Activated effector memory CD4-positive, alpha-beta T cell treated with anti-CD3 and anti-CD28 coated beads, Interleukin-2, amount 50 U/mL, for 16 hours (primary cell): ENCODE data around the gene MCRIP2.

Experiments
- DNase-seq: peaks from one replicate; pipeline ENCODE4 v3.0.0-alpha.2; 2020

MCRIP2 gene

DNA sequence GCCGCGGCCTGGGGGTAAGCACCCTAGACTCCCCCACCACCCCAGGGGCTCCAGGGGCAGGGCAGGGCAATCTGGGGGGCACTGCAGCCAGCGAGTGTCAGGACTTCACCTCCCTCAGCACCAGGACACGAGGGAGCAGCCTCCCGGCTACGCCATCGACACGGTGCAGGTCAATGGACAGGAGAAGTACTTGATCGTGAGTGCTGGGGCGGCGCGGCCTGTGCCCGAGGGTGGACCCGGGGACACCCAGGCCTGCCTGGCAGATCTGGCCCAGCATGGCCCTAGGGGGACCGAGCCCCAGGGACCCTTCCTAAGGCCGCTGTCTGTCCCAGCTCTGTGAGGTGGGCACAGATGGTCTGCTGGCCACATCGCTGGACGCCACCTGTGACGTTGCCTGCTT lies 30.7 kb downstream of the MCRIP2 start:
- DNase-seq, result no peak

DNA sequence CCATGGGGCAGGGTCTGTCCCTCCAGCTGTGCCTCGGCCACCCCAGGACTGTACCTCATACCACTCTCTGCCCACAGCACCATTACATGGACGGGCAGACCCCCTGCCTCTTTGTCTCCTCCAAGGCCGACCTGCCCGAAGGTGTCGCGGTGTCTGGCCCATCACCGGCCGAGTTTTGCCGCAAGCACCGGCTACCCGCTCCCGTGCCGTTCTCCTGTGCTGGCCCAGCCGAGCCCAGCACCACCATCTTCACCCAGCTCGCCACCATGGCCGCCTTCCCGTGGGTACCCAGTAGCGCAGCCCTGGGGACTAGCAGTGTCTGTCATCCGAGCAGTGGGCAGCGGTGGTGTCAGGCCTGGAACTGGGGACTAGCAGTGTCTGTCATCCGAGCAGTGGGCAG lies 31.2 kb downstream of the MCRIP2 start:
- no peak for DNase-seq

DNA sequence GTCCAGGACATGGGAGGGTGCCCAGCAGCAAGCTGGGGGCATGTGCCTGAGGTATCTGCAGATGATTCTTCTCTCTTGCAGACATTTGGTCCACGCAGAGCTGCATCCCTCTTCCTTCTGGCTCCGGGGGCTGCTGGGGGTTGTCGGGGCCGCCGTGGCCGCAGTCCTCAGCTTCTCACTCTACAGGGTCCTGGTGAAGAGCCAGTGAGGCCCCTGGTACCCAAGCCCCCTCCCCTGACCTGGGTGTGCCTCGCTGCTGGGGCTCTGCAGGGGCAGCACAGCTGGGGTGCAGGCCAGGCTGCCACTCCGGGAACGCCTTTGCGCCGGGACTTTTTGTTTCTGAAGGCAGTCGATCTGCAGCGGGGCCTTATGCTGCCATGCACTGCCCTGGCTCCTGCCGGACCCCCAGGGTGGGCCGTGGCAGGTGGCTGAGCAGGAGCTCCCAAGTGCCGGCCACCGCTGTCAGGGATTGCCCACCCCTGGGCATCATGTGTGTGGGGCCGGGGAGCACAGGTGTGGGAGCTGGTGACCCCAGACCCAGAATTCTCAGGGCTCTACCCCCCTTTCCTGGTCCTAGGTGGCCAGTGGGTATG lies 31.9 kb downstream of the MCRIP2 start:
- no peak for DNase-seq

DNA sequence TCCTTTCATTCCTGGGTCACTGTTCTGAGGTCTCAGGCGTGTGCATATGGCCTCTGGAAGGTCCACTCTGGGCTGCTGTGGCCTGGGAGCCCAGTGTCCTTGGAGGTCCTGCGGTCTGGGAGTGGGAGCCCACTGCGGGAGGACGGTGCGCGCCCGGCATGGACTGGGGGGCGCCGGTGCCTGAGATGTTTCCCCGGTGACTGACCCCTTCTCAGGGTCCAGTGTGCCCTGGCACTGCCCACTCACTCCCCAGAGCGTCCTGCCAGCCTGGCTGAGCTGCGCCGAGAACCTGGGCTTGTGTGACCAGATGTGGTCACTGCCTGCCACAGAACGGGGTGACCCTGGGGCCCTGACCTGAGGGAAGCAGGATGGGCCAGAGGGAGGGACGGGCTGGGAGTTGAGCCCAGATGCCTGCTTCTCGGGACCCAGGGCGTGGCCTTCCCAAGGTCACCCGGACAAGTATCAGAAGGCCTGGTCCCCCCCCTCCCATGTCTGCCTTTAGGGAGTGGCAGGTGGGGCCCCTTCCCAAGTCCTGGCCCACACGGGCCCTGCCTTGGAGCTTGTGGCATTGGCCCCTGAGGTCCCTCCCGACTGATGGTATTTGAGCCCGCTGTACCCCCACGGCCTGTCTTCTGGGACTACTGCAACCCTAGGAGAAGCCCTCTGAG lies 32.7 kb downstream of the MCRIP2 start:
- DNase-seq, result no peak

DNA sequence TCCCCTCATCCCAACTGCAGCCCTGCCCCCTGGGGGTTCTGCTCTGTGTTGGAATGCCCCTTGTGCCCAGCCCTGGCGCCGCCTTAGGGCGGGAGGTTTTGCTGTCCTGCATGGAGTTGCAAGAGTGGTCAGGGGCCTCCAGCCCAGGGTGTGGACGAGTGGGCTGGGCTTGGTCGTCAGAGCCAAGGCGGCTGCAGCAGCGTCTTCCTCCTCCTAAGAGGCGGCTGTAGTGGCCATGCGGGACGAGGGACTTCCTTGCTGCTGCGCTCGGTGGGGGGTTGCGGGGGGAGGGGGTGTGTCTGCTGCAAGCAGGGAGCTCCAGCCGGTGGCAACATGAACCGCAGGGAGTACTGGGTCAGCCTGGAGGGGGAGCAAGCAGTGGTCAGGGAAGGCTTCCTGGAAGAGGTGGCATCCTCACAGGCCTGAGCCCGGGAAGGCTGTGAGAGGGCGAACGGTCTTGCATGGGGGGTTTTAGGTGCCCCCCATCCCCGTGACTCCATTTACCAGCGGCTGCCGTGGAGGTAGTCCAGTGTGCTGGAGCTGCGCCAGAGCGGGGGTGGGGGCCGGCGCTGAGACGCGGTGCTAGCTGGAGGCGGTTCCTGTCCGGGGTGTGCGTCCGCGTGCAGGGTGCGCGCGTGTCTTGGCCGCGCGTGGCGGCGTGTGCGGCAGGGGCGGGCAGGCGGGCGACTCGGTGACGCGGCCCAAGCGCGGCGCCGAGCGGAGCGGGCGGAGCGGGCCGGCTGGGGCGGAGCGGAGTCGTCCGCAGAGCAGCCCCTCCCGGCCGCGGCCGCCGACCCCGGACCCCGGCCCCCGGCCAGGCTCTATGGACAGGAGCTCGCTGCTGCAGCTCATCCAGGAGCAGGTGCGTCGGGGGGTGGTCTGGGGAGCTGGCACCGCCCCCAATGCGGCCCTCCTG lies 33.6 kb downstream of the MCRIP2 start, which contains the start of gene RHBDL1:
TSS of gene RHBDL1 (plus strand) at position 704 of the 916 bp plus-strand sequence. CDS start at position 824, 120 bp downstream.
- DNase-seq, result no peak

DNA sequence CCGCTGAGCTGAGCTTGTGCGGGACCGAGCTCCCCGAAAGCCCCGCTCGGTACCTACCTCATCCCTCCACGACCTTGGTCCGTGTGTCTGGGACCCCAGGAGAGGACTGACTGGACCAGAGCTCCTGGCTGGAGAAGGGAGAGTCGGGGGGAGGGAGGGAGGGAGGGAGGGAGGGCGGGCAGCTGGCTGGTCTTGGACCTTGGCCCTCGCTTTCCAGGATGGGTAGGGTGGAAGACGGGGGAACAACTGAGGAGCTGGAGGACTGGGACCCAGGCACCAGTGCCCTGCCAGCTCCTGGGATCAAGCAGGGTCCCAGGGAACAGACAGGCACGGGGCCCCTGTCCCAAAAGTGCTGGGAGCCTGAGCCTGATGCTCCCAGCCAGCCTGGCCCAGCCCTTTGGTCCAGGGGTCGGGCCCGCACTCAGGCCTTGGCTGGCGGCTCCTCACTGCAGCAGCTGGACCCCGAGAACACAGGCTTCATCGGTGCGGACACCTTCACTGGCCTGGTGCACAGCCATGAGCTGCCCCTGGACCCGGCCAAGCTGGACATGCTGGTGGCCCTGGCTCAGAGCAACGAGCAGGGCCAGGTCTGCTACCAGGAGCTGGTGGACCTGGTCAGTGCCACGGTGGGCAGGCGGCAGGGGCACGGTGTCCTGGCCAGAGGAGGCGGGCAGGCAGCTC lies 34.4 kb downstream of the MCRIP2 start:
- DNase-seq, result no peak

DNA sequence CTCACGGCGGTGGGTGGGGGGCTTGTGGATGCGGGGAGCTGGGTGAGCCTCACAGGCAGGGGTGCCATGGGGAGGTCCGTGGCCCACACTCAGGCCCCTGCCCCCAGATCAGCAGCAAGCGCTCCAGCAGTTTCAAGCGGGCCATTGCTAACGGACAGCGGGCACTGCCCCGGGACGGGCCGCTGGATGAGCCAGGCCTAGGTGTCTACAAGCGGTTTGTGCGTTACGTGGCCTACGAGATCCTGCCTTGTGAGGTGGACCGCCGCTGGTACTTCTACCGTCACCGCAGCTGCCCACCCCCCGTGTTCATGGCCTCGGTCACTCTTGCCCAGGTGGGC lies 34.9 kb downstream of the MCRIP2 start:
- DNase-seq, result no peak

DNA sequence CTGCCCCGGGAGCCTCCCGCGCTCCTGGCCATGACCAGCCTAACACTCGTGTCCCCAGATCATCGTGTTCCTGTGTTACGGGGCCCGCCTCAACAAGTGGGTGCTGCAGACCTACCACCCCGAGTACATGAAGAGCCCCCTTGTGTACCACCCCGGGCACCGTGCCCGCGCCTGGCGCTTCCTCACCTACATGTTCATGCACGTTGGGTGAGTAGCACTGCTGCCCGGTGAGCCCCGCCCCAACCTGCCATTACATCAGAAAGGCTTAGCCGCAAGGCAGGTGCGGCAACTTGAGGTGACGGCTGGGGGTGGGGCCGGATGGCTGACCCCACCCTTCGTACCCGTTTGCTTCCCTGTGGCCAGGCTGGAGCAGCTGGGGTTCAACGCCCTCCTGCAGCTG lies 35.3 kb downstream of the MCRIP2 start:
- peak; percentile 76 for DNase-seq

DNA sequence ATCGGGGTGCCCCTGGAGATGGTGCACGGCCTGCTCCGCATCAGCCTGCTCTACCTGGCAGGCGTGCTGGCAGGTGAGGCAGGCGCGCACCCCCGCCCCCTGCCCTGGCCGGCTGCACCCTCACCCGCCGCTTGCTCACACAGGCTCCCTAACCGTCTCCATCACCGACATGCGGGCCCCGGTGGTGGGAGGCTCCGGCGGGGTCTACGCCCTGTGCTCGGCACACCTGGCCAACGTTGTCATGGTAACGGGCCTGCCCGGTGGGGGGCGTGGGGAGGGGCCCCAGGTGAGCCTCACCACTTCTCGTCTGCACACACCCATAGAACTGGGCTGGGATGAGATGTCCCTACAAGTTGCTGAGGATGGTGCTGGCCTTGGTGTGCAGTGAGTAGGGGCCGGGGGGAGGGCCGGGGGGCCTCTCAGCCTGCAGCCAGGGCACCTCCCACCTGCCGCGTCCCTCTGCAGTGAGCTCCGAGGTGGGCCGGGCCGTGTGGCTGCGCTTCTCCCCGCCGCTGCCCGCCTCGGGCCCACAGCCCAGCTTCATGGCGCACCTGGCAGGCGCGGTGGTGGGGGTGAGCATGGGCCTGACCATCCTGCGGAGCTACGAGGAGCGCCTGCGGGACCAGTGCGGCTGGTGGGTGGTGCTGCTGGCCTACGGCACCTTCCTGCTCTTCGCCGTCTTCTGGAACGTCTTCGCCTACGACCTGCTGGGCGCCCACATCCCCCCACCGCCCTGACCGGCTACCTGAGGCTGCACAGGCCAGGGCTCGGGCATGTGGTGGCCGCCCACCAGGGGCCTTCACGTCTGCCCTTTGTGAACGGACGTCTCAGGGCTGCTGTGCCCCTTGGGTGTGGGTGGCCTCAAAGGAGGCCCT lies 35.9 kb downstream of the MCRIP2 start:
- no peak for DNase-seq

DNA sequence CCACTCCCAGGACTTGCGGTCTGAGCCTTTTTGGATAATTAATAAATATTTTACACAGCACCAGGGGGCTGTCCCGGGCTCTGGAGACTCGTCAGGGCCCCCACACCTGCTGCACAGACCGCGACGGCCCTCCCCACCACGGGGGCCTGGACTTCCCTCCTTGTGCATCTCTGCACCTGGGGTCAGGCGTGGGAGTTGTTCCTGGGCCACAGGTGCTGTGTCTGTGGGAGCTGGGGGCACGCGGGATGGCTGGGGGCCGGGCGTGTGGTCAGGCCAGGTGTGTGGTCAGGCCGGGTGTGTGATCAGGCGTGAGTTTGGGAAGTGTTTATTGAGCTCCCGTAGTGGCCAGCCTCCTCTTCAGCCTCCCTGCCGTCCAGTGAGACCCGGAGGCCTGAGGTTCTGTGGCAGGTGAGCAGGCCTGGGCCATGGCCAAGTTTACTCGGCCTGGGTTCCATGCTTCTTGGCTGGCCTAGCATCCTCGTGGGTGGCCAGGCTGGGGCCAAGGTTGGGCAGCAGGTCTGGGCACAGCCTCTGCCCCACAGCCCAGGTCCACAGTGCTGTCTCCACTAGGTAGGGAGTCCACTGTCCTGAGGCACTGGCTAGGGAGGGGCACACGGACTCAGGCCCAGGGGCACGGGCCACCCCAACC lies 36.7 kb downstream of the MCRIP2 start:
- DNase-seq, result no peak

DNA sequence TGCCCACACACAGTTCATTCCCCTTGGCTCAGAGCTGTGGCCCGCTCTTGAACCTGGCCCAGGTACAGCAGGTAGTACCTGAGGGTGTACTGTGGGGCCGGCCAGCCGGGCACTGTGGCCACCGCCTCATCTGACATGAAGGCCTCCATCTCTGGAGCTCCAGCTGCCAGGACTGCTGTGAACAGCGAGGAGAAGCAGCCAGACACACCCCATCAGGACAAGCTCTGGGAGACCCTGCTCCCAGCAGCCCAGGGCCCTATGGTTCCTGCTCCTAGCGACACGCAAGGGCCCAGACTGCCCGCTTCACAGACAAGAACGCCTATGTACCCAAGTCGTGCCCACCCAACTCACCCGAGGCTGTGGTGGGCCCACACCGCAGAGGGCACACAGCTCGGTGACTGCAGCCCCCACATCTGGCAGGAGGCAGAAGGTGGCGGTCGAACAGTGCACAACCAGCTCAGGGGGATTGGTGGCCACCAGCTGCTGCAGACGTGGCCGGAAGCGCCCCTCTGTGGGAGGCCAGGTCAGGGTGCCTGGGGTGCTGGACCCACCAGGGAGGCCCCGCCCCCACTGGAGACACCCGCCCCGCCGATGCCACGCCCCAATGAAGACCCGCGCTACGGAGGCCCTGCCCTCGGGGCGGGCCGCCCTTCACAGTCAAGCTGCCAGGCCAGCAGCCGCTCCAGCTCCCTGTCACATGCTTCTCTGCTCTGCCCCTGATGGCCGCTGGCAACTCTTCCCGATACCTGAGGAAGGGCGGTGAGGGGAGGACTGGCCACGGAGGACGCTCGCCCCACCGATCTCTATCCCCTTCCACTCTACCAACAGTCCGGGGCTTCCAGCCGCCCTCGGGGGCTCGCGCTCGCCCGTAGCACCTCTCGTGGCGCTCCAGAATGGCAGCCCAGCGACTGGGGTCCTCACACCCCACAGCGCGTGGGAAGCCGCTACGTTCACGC lies 37.5 kb downstream of the MCRIP2 start:
- peak; percentile 83 for DNase-seq

DNA sequence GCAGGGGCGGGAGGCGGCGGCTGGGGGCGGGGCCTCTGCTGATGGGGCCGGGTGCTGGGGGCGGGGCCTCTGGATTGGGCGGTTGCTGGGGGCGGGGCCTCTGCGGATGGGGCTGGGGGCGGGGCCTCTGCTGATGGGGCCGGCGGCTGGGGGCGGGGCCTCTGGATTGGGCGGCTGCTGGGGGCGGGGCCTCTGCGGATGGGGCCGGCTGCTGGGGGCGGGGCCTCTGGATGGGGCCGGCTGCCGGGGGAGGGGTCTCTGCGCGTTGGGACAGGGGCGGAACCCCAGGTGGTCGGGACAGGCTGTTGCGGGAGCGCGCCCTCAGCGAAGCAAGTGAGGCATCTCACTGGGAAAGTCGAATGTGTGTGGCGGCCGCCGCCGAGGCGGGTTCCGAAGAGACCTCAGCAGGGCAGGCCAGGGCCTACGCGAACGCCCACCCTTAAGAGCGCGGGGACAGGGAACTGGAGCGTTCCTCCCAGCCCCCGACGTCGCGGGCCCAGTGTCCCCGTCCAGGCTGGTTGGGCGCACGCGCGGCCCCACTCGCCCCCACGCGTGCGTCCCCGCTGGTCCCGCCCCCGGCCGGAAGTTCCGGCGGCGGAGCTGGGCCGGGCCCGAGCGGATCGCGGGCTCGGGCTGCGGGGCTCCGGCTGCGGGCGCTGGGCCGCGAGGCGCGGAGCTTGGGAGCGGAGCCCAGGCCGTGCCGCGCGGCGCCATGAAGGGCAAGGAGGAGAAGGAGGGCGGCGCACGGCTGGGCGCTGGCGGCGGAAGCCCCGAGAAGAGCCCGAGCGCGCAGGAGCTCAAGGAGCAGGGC lies 38.4 kb downstream of the MCRIP2 start, which contains the start of gene STUB1:
TSS of gene STUB1 (plus strand) at position 597 of the 811 bp plus-strand sequence. CDS start at position 713, 116 bp downstream.
- DNase-seq, result peak; percentile 95

DNA sequence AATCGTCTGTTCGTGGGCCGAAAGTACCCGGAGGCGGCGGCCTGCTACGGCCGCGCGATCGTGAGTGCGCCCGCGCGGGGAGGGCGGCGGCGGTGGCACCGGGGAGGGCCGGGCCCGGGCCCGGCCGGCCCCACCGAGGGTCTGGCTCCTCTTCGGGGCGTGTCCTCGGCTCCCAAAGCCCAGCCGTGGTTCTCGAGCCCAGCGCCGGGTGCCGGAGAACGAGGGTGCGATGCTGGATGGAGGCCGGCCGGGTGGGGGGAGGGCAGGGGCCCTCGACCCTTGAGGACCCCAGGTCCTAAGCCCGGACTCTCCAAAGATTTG lies 39.0 kb downstream of the MCRIP2 start:
- DNase-seq, result no peak

DNA sequence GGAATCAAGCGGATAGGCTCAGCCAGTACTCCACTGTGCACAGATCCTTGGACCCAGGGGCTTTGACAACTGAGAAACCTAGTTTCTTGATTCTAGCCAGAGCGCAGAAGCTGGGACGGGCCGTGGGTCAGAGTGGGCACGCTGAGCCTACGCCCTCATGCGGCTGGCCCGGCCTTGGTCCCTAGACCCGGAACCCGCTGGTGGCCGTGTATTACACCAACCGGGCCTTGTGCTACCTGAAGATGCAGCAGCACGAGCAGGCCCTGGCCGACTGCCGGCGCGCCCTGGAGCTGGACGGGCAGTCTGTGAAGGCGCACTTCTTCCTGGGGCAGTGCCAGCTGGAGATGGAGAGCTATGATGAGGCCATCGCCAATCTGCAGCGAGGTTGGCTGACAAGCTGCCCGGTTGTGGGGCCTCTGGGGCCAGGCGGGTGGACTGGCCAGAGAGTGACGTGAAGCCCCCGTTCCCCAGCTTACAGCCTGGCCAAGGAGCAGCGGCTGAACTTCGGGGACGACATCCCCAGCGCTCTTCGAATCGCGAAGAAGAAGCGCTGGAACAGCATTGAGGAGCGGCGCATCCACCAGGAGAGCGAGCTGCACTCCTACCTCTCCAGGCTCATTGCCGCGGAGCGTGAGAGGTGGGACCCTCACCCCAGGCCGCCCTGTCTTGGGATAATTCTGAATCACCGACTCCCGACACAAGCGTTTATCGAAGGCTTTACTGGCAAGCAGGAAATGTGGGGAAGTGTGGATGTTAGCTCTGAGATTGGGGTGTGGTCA lies 39.5 kb downstream of the MCRIP2 start:
- peak; percentile 70 for DNase-seq

DNA sequence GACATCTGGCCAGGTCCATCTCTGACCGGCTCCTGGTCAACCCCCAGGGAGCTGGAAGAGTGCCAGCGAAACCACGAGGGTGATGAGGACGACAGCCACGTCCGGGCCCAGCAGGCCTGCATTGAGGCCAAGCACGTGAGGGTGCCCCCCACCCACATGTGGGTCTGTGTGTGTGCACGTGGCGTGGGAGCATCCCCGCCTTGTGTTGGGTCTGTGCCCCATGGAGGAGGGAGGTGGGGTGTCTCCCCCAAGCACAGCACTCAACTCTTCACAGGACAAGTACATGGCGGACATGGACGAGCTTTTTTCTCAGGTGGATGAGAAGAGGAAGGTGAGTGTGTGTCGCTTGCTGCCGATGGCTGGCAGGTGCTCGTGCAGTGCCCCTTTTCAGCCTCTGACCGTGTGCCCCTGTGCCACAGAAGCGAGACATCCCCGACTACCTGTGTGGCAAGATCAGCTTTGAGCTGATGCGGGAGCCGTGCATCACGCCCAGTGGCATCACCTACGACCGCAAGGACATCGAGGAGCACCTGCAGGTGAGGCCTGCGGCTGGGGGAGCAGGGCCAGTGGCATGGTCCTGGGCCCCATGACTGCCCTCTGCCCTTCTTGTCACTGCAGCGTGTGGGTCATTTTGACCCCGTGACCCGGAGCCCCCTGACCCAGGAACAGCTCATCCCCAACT lies 40.3 kb downstream of the MCRIP2 start:
- no peak for DNase-seq

DNA sequence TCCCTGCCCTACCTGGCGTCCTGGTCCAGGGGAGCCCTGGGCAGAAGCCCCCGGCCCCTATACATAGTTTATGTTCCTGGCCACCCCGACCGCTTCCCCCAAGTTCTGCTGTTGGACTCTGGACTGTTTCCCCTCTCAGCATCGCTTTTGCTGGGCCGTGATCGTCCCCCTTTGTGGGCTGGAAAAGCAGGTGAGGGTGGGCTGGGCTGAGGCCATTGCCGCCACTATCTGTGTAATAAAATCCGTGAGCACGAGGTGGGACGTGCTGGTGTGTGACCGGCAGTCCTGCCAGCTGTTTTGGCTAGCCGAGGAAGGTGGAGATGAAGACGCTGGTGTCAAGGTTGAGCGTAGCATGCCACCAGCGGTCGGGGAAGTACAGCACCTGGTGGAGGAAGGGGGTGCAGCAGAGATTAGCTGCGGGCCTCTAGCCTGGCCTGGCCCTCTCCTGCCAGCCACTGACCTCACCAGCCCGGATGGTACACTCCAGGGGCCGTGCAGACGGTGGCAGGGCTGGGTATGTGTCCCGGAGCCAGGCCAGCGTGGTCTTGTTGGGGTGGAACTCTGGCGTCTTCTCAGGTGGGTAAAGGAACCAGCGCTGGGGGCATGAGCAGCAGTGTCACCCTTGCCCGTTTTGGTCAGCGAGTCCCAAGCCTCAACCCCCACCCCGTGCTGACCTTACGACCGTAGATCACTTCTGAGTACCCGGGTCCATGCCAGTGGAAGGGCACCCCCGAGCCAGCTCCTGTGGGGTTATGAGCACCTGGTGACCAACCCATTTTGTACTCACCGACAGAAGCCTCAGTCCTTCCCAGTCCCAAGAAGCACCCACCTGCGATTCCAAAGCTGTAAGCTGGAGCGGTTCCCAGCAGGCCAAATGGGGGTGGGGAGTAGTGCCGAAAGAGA lies 41.1 kb downstream of the MCRIP2 start:
- no peak for DNase-seq
